Stimulated activated CD4-positive, alpha-beta T cell treated with anti-CD3 and anti-CD28 coated beads, TNF-alpha, amount 100 ng/mL, for 4 hours (primary cell): ENCODE results near the gene TRIO.
A peak's percentile ranks its signal among the peaks of the same experiment; 100 is the strongest.
"Not testable (repeated sequence)": the region's sequence is repeated elsewhere in the genome, so short reads cannot be mapped to it uniquely, and the experiment has no call there.

Experiments used
- DNase-seq, 3 experiments: peaks; one replicate each; pipeline ENCODE4 v3.0.0-alpha.2; 2020; ENCODE audit warnings: low read depth in 3 of 3

TRIO gene

DNA sequence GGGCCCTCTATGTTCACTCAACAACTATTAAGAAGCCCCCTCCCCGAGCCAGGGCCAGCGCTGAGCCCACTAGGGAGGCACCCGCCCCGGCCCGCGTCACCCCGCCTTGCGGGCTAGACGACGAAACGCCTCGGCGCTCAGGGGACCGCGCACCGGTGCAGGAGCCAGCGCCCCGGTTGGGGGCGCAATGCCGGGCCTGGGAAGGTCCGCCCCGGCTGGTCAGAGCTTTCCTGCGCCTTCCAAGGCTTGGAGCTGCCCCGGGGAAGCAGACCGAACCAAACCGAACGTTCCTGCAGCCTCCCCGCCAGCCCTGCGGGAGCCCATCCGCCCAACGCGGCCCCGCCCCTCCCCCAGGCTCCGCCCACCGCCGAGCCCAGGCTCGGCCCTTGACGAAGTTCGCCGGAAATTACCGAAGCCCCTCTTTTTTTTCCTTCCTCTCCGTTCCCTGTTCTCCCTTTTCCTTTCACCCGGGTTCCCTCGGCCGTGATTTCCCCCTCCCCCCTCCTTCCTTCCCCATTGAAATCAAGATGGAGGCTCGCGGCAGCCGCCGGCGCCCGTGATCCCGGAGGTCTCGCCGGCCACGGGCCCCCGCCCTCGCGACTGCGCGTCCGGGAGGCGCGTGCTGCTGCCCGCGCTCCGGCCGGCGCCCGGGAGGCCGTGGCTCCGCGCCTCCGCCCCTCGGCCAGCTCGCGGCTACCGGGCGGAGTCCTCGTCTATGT is at the start of gene TRIO:
TSS of gene TRIO (plus strand) at position 516 of the 719 bp plus-strand sequence. CDS start 384 bp downstream, outside the sequence.
- DNase-seq: peak; percentile 41 to 76 (median 65)

DNA sequence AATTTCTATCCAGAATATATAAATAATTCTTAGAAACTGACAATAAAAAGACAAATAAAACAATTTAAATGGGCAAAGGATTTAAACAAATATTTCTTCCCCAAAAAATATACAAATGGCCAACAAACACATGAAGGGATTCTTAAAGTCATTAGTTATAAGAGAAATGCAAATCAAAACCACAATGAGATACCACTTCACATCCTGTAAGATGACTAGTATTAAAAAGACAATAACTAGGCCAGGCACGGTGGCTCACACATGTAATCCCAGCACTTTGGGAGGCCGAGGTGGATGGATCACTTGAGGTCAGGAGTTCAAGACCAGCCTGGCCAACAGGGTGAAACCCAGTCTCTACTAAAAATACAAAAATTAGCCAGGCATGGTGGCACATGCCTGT is 45.8 kb upstream of the TRIO start:
- not testable (repeated sequence) for DNase-seq

DNA sequence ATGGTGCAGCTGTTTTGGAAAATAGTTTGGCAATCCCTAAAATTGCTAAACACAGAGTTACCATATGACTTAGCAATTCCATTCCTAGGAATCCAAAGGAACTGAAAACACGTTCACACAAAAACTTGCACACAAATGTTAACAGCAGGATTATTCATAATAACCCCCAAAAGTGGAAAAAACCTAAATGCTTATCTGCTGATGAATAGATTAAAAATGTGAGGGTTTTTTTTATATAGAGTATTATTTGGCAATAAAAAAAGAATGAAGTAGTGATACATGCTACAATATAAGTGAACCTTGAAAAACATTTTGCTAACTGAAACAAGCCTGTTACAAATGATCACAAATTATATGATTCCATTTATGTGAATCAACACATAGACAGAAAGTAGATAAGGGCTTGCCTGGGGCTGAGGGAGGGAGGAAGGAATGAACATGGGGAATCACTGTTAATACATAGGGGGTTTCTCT is 45.1 kb upstream of the TRIO start:
- no peak for DNase-seq

DNA sequence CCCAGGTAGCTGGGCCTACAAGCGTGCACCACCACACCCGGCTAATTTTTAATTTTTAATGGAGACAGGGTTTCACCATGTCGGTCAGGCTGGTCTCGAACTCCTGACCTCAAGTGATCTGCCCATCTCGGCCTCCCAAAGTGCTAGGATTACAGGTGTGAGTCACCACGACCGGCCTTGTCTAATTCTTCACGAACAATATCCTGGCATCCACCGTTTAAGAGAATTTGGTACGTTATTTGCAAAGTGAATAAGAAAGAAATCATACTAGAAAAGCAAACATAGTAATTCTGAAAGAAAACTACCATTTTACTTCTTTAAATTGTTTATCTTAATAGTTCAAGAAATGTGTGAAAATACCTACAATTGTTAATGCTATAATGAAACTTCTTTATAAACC is 42.9 kb upstream of the TRIO start:
- DNase-seq: no peak

DNA sequence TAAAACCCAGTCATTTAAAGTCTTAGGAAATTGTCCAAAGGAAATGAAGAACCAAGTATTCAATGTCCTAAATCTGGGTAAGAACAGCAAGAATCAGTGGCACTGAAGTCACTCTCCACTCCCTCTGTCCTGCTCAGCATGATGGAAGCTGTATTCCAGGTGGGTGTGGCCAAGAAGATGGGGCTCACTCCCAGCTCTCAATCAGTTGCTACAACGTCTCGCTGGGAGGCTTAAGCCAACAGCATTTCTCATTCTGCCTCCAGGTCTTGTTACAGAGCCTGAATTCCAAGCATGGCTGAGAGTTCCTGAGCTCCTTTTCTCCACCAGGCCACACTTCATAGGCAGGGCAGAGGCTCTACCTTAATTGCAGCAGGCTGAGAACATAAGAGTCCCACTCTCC is 41.2 kb upstream of the TRIO start:
- no peak for DNase-seq

DNA sequence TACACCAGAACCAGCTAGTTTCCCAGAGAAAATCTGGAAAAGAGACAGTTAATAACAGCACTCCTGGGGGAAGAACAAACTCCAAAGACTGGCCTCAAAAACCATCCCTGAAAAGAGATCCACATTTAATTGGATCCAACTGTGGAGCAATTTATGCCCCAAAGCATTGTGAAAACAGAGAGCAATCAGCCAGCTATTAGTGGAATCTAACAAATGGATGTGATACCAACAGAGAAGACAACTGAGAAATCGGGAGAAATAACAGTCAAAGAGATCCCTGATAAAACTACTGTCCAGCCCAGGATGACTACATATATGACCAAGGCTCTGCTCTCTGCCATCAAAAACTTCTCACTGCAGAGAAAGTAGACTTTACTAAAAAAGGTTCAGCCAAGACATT is 40.5 kb upstream of the TRIO start:
- DNase-seq: no peak

DNA sequence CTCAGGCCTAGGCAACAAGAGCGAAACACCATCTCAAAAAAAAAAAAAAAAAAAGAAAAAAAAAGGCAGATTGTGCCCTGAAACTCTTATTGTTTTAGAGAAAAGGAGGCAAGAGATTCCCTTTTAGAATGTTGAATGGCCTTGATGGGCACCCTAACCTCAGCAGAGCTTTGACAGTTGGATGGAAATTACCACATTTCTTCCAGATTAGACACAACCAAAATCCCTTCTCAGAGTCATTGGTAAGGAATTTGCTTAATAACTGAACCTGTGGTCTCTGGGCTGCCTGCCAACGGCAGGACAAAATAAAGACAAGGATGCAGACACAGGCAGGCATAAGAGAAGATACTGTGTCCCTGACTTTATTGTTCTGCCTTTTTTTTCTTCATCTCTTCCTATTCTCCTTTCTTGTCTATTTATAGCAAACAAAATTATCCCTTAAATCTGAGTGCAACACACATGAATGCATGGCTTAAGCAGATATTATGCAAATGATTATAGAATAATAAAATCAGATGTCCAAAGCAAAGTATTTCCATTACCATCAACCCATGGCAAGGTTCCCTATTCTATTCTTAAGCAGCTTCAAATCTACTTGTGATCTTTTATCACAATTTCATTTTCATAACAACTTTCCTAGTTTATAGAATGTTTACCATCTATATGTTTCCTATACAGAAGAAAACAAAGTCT is 37.3 kb upstream of the TRIO start:
- no peak for DNase-seq

DNA sequence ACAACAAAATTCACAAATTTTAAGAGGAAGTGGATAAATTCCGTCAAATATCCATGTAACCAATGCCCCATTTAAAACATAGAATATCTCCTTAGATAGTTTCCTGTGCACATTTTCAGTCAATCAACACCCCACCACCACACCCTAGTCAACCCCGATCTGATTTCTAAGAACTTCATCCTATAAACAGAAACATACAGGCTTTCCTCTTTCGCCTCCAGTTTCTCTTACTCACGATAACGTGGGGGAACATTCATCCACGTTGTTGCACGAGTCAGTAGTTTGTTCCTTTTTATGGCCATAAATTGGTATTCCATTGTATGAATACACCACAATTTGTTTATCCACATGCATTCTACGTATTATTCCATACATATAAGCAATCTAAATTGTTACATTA is 35.6 kb upstream of the TRIO start:
- no peak for DNase-seq

DNA sequence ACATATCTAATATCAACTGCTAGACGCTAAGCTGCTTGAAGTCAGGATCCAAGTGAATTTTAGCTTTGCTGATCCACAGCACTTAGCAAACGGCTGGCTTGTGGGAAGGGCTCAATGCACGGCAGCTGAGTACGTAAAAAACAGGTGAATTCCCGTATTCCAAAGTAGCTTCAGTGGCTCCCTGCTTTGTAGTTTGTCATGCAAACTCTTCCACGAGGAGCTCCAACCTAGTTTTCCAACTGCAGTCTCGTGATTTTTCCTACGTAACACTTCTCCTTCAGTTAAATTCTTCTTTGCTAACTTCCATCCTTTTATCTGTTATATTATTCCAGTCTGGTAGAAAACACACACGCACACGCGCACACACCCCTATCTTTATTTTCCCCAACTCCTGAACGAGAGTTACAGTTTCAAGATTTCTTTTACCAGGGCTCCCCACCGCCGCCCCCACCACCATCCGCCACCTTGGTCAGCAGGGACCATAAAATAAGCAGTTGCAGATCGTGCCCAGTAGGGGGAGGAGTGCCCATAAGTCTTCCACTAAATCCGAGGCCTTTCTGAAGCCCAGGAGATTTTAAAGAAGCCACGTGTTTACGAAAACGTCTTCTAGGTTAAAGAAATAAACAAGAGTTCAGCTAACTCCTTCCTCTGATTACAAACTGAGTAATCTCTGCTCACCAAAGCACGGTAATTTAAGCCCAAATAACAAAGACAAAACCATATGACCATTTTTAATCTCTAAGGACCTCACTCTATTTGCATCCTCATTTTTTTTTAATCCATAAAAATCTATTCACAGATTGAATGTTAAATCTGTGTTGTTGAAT is 34.8 kb upstream of the TRIO start:
- DNase-seq: no peak

DNA sequence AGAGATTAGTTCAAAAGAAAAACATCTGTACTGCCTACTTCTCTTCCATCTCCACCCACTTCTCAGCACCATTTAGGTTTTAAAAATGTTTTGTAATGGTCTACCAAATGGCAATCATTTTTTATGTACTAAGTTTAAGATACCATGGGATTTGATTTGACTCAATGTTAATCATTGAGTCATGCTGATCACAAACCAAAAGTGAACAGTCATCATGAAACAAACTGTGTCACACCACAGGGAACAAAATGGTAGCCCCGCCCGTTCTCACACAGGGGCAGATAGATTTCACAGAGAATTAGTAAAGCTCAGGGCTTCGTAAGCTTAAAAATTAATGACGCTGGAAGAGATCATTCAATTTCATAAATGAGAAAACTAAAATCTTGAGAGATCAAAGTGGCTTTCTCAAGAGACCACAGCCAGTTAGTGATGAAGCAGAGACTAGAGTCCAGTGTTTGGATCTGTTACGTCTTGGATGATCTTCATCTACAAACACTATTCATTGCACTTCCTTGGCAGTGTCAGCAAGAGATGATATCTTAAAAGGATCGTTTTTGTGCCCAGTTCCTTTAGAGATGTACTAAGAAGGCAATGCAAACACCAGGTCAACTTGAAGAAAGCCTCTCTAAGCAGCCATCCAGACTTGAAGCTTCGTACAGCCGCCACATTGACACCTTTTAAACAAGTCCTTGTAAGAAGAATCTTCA is 33.9 kb upstream of the TRIO start:
- DNase-seq: no peak

DNA sequence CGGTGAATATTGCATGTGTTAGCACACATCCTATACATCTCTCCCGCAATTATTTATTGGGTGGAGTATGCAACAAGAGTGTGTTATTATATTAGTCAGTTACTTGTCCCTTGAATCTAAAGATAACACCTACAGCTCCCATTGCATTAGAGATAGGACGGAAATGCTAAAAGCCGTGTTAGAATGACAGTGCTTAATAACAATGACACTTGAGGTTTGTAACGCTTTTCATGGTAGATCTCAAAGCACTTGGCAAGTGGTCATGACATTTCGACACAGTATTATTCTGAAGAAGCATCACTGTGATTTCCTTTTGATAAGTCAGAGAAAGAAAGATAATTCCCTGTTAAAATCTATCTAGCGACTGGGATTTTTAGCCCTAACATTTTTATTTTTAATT is 33.4 kb upstream of the TRIO start:
- no peak for DNase-seq

DNA sequence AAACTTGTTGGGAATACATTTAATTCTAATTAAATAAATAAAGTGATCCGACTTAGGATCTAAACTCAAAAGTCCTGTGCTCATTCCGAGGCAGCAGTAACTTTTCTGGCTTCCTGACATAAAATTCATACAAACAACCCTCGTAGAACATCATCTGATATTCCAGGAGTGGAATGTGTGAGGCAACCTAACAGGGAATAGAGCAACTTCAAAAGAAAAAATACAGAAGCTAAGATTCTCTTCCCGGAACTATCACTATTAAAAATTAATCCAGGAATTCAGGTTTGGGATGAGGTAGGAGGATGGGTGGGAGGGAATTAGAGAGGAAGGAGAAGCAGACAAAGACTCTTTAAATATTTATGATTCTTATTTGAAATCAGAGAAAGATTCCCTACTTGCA is 32.9 kb upstream of the TRIO start:
- DNase-seq: no peak

DNA sequence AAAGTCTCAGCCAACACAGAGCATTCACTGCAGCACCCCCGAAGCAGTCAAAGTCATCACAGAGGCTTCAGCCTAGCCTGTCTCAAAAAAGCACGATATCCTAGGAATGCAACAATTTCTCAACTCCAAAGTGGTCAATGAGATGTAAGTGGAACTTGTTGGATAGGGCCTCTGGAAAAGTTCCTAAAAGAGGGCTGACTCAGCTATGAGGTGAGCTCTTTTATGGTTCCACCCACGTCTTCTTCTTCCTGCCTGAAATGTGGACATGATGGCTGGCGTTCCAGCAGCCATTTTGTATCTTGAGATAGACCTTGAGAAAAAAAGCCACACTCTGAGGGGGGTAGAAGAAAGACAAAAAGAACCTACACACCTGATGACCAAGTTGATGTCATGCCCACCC is 32.5 kb upstream of the TRIO start:
- DNase-seq: no peak

DNA sequence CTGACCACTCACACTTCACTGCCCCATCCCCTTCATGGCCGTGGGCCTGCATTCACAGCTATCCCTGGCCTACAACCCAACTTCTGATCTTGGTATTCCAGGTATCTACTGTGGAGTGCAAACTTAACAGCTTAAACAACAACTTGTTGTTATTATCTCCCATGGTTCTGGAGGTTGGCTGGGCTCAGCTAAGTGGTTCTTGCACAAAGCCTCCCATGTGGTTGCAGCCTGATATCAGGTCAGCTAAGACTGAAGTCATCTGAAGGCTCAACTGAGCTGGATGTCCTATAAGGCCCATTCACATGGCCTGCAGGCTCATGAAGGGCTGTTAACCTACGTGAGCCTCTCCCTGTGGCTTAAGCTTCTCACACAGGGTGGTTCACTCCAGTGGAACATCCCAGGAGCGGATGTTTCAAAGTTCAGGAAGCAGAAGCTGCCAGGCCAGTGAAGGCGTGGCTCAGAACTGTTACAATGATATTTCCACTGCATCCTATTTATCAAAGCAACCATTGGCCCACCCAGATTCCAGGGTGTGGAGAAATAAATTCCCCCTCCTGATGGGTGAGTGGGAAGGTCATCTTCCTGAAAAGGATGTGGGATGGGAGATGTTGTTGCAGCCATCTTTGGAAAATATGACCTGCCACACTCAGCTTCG is 30.0 kb upstream of the TRIO start:
- no peak for DNase-seq

DNA sequence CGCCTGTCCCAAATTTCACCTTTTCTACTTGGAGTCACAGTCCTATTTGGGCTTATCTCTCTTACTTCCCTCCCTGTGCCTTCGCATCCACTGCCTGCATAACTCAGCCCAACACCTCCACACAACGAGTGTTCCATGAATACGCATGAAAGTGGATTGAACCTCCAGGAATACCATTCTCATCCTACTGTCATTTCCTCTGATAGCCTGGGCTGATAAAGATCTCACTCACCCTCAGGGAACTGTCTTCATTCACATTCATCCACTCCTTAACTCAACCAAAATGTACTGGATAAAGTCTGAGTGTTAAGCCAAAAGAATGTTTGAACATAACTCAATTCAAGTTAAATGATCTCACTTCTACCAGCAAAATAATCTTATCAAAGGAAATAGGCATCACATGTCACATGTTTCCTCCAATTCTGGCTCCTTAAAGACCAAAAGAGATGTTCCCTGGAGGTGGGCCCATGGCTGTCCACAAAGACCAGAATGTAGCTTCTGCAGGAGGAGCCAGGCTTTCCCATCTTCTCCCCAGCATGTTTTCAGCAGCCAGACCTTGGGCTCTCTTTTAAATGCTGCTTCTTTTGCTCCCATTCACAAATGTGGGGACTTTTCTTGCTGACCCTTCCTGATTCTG is 28.4 kb upstream of the TRIO start:
- no peak for DNase-seq

DNA sequence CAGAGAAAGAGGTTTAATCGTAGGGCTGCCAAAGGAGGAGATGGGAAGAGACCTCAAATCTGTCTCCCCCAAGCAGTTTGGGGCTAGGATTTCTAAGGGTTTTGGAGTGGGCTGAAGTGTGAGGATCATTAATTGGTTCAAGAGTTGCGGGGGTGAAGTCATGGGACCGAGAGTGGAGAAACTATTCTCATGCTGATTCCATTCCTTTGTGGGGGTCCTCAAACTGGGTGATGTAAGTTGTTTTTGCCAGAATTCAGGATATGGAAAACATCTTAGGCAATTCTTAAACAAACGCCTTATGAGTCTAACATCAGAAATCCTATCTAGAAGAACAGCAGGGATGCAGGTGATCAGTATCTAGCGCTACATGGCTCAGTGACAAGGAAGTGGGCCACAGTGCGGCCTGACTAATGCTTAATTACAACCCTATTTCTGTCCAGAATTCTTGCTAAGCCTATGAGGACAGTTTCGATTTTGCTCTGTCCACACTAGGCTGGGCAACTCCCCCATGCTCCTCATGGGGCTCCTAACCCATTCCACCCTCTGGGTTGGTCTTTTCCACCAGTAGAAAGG is 27.7 kb upstream of the TRIO start:
- DNase-seq: no peak

DNA sequence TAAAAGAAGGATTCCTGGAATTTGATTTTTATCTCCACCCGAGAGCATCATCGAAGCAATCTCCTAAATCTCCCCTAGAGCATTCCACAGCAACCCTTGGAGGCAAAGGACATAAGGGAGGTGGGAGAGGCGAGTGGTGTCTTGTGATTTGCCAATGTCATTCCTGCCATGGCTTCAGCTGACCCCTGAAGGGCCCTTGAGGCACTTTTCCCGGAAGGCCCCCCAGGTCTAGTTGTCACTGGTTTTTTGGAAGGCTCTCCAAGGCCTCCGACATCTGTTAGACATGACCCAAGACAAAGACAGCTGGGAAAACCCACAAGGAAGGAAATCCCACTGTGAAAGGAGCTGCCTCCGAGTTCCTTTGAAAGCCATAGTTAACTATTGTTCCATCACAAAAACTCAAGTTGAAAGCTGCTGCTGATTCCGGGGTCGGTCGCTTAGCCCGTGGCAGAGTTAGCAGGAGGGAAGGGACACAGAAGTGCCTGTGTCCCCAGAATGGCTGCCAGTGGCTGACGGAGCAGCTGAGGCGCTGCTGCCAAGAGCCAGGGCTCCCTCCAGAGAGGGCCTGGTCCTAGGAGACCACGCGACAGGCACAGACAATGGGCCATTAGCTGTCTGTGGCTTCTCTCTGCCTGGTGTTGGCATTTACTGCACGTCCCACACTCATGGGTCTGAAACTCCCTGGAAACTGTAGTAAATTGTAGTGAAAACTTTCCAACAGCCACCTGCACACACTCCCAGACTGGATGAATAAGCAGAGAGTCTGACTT is 24.4 kb upstream of the TRIO start:
- no peak for DNase-seq

DNA sequence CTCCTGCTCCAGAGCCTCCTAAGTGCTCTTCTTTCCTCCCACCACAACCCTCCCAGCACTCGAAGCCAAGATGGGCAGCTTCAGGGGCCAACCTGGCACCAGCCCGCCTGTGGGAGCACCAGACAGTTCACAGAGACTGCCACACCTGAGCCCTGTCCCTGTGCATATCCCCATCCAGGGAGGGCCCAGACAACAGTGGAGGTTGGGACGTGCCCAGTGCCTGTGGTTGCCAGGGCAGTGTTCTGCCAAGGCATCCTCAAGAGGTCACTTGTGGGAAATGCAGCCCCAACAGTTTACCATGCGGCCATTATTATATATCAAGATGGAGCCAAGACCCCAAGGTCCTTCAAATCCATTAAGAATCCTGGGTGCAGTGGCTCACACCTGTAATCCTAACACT is 23.0 kb upstream of the TRIO start:
- no peak for DNase-seq

DNA sequence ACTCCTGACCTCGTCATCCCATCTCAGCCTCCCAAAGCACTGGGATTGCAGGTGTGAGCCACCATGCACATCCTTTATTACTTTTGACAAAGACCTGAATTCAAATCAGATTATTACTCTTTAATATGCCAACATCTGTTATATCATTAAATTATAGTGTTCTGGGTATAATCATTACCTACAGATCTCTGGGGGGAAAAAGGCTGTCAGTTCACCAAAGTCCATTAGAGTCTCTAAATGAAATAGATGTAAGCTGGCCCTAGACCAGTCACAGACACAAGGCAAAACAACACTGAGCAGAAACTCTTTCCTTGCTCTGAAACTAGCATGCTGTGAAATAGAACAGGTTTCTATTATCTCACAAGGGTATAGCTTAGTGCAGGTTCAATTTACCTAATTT is 21.6 kb upstream of the TRIO start:
- no peak for DNase-seq

DNA sequence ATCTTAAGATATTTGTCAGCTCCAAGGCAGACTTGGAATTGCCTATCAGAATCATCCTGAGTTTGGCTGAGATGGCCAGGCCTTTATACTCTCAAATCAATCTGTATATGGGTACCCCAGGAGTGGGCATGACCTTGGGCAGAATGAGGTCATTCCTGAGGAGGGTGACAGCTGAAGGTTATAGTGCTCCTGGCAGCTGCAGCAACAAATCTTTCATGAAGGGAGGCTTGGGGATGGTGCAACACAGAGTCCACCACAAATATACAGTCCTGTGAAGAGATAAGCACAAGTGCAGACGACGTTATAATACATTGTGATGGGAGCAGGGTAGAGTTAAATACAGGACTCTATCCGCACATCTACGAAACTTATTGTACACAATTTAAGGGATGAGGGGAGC is 21.1 kb upstream of the TRIO start:
- DNase-seq: no peak
